ENCODE data around the gene CACNA2D3.

The CACNA2D3 gene

DNA sequence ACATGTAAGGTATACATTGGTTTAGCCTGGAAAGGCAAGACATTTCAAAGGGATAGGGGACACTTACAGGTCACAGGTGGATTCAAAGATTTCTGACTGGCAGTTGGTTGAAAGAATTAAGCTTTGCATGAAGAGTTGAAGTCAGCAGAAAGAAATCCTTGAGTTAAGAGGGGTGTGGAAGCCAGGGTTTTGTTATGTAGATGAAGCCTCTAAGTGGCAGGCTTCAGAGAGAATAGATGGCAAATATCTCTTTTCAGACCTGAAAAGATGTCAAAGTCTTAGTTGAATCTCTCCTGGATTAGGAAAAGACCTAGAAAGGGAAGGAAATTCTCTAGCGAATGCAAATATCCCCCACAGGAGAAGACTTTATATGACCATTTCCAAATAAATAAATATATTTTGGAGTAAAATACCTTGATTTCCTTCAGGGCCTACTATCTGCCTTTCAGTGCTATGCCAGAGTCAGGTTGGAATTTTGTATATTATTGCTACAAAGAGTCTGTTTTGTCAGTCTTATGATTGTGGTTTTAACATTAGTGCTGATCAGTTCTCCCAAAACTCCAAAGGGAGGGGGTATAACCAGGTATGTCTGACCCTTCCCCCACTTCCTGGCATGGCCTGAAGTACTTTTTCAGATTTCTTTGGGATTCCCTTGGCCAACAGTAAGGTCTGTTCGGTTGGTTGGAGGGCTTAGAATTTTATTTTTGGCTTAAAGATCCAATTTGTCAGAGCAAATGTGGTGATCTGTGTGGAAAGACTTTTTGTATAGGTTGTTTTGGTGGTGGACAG, 519.1 kb downstream of the CACNA2D3 start:
- FAIRE-seq = no peak

DNA sequence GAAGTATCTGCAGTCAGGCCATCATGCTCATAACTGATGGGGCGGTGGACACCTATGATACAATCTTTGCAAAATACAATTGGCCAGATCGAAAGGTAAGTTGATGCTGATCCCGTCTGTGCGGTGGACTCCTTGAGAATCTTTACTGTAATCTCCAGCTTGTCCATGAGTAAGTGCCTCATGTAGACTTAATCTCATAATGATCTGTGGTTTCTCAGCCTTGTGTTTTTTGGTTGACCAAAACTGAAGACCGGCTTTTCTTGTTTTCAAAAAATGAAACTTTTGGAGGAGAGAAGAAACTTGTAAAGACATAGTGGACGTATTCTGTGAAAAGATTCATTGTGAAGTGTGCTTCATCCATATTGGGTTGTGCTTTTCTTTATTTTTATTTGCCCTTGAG, 519.8 kb downstream of the CACNA2D3 start:
- FAIRE-seq = no peak

DNA sequence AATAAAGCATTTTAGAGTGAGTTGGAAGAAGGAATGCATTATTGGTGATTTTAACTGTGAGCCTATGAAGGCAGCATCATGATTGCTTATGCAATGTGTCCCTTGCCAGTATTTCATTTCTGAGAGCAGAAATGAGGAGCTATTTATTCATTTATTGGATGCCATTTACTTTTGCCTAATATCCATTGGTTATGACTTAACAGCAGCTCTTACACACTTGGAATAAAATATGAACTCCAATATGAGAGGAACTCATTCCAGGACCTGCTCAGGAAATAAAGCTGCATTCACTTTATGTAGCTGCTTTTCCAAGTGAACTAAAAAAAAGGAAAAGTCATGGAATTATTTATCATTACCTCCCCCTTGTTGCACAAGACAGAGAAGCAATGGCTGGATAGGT, 525.4 kb downstream of the CACNA2D3 start:
- no peak for FAIRE-seq

DNA sequence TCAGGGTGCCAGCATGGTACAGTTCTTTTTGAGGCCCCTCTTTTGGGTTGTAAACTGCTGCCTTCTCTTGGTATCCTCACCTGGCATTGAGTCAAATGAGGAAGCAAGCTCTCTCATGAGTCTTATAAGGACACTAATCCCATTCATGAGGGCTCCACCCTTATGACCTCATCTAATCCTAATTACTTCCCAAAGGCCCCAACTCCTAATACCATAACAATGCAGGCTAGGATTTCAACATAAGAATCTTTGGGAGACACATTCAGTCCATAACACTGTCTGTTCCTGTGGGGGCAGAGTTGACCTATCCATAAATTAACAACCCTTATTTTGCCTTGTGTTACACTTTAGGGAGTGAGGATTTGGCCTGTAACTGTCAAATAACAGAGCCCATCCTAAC, 527.2 kb downstream of the CACNA2D3 start:
- FAIRE-seq = no peak

DNA sequence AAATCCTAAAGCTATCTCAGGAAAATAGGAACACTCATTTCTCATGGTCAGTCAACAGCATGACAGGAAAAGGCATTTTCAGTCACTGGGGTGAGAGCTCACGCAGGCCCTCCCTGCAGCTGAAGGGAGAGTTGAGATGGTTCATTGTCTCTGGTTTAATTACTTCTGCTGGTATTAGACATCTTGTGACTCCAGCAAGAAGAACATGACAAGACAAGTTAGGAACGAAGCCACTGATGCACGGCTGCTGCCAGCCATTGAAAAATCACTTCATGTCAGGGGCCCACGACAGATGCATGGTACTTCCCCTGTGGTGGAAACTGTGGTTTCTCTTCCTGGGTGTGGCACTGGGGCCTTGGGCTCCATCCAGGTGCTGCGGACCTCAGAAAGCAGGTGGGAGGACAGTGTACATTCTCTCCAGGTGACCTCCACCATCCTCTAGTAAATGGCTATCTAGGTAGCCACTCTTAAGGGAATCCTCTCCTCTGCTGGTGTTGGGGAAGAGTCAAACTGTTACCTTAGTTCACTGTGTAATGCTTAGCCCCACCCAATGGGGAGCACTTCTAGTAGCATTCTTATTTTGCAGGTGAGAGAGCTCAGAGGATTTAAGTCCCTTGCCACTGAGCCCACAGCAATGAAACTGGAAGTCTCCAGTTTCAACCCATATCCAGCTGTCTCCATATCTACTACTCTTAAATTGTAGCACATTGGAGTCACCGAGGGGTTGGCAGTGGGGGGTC, 531.3 kb downstream of the CACNA2D3 start:
- FAIRE-seq = no peak

DNA sequence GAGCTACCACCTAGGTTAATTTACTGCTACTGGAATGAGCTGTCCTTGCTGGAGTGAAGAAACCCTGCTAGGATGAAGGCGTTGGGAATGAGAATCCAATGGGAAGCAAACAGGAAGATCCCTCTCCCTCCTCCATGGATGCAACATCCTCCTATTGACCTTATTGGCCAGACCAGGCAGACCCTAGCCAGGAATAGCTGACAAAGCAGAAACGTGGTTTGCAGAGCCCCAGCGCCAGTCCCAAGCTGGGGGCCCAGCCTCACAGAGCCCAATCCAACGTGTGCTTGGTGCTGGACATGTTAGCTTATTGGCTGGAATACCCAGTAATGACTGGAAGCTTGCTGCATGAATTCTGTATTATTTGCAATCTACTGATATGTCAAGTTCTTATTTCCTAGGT, 532.4 kb downstream of the CACNA2D3 start:
- no peak for FAIRE-seq

DNA sequence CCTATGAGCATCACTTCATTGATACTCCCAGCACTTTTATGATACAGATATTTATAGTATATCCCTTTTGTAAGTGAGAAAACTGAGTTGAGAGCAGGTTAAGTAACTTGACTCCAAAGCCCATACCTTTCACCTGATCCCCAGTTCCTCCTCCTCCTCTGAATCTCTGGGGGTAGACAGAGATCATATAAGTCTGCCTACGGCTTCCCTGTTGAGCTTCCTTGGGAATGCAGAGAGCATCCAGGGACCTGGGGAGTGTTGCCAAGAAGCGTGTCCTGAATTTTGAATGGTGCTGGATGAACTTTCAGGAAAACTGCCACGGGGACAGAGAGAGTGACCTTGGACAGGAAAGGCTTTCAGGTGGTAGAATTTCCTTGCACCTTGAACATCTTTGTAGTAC, 537.0 kb downstream of the CACNA2D3 start:
- no peak for FAIRE-seq

DNA sequence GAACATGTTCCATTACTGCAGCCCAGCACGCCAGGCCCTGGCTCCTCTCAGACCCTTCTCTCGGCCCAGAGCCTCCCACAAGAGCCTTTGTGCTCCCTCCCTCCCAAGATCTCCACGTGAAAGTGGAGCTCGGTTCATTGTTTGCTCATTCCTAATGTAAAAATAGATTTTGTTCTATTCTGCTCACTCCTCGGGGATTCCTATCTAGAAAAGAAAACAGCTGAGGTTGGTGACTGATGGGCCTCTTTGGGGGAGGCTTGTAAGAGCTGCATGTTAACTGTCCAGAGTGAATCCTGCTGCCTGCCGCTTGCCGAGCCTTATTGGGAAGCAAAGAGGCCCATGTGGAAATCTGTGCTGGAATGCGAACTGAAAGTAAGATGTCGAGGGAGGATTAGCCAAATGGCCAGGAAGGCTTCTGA, 538.4 kb downstream of the CACNA2D3 start:
- FAIRE-seq = no peak

DNA sequence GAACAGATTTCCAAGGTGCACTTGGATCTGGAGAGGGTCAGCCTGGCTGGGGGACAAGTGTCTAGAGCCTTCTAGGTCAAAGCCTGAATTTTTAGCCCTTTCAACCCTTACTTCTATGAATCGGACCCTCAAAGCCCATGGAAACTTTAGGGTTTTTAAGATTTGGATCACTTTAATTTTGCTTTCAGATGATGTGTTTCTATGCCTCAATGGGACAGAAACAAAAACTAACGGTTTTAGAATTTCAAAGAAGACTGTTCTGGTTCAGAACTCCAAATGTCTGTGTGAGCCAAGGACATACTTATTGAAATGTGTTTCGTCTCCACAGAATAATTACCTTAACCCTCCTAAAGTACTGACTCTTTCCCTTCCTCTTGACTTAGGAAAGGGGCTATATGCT, 538.8 kb downstream of the CACNA2D3 start:
- no peak for FAIRE-seq

DNA sequence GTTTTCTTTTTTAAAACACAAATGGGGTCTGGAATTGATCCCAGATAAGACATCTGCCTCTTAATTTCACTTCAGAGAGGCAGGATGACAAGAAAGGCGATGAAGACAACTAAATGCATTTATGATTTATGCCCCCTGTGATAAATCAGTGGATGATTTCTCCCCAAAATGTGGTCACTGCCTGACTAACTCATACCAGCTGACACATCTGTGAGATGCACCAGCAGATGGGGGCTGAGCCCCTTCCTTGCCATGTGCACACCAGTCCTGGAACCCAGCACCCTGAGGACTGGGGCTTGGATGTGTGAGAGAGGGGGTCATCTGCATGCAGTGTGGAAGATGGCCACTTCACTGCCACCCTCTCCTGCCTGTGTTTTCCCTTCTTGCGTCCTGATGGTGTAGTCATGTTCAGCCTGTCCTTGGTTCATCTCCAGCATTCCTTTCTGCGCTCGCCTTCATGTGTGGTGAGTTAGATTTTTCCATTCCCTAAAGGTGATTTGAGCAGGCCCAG, 541.2 kb downstream of the CACNA2D3 start:
- FAIRE-seq = no peak

DNA sequence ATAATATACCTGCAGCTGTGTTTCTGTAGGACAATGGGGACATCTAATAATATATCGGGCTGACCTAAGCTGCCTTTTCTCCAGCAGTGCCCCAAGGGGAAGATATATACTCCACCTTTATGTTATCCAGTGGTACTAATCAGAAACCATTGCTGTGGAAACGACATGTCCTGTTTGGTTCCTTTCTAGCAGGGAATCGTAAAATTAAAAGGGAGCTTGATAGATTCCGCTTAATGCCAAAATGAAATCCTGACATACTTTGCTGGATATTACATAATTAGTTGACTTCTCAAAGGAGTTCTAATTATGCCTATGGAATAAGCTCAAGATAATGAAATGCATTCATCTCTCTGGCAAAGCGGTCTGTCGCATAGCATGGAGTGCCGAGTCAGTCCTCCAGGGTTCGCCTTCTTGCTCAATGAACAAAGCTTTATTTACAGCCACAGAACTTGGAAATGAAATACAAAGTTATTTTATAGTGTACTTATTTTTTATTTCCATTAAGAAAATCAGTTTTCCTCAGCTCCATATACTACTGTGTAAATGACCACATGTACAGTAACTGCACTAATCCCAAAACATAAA, 542.8 kb downstream of the CACNA2D3 start:
- FAIRE-seq = no peak

DNA sequence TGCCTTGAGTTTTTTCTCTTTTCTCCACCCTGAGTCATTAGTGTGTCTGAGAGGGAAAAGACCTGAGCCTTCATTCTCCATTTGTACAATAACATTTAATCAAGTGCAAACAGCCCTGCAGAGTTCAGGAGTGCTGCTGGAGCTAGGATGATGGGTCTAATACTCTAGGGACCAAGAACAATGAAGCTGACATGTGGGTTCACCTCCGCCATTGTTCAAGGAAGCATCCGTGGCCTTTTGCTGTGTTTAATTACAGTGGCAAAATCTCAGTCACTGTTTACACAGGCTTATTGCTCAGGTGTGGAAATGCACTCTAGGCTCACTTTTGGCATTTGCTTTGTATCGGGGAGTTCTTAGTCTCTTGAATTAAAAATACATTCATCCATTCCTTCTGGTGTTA, 545.9 kb downstream of the CACNA2D3 start:
- no peak for FAIRE-seq

DNA sequence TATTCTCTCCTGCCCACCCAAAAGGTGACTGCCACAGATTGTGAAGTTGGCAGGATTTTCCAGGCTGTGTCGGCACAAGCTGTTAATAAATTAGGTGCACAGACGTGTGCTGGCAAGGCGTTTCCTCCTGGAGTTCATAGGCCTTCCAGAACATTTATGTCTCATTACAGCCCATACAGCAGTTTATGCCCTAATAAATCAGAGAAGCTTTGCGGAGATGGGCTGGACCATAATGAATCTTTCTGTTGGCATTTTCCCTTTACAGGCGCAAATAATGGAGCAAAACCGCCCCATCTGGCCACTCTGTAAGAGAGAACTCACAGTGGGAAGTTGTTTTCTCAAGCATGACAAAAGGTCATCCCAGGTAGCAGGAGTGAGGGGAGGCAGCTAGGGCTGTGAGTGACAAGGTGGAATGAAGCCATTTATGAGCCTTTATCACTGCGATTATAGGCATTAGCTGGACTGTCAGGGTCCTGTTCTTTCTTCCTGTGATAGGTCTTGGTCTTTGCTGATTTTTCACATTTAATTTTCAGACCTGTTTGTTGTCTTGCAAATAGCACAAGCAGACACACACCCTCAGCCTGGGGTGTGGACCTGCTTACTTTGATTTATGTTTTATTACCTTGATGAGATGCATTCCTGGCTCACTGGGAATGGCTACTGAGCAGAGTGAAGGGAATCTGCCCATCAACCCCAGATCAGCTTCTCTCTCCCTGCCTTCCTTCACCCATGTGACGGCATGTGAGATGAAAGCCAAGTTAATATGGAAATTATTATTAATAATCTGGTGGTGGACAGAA, 548.0 kb downstream of the CACNA2D3 start:
- no peak for FAIRE-seq

DNA sequence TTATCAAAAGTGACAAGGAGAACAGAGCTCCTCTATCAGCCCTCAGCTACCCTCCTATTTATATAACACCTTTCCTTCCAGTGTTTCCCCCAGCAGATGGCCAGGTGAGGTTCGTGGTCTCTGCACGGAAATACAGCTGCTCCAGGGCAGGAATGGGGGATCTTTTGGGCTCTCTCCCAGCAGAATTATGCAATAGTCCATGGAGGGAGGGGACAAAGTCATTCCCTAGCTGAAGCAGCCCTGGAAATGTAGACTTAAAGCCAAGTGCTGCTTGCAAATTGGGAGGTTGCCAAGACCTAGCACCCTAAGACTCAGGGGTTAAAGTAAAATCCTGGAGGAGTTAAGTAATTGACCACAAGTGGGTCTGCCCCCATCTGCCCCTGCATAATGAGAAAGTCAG, 549.2 kb downstream of the CACNA2D3 start:
- FAIRE-seq = no peak

DNA sequence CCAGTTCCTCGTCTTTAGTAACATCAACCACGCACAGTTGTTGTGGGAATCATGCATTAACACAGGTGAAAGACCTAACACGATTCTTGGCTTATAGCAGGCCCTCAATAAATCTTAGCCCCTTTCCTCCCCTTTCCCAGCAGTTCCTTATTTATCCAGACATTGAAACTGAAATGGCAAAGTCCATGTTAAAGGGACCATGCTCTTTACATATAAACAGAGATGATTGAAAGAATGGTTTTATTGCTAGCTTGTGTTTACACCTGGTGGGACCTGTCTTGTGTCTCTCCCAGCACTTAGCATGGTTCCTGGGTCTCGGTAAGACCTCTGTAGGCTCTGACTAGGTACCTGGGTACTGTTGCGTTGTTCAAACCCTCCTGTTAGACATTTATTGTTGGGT, 553.7 kb downstream of the CACNA2D3 start:
- no peak for FAIRE-seq

DNA sequence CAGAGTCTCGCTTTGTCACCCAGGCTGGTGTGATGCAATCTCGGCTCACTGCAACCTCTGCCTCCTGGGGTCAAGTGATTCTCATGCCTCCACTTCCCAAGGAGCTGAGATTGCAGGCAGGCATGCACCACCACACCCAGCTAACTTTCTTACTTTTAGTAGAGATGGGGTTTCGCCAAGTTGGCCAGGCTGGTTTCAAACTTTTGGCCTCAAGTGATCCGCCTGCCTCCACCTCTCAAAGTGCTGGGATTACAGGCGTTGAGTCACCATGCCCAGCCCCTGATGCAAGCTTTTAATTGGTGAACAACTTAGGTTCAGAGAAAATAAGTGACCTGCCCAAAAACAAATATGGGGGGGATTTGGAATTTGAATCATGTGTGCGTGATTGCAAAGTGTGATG, 559.4 kb downstream of the CACNA2D3 start:
- no peak for FAIRE-seq

DNA sequence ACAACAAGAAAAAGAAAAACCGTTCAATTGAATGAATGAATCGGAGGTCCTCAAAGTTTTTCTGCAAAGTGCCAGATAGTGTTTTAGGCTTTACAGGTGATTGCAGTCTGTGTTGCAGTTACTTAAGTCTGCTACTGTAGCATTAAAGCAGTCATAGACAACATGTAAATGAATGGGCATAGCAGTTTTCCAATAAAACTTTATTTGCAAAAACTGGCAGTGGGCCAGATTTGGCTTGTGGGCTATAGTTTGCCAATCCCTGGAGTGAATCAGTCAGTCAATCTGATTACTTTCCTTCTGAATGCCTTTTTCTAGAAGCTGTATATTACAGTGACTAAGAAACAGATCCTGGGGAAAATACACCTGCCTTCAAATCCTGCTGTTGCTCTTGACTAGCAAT, 562.9 kb downstream of the CACNA2D3 start:
- FAIRE-seq = no peak

DNA sequence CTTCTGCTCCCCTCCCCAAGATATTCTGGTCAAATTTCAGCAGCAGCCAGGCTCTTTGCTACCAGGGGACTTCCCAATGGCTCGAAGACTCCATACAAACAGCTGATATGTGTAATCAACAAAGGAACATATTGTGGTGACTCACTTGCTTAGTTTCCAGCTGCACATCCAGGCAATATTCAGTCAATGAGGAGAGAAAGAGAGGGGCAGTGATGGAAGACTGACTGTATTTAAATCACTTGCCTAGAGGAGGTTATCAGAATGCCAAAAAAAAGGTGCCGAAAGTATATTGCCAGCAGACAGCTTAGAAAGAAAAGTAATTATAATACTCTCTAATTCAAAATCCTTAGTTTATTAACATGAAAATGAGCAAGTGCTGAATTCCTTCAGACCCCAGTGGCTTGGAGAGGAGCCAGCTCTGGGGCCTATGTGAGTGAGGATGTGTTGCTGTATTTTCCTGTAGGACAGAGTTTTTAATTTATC, 569.0 kb downstream of the CACNA2D3 start:
- no peak for FAIRE-seq

DNA sequence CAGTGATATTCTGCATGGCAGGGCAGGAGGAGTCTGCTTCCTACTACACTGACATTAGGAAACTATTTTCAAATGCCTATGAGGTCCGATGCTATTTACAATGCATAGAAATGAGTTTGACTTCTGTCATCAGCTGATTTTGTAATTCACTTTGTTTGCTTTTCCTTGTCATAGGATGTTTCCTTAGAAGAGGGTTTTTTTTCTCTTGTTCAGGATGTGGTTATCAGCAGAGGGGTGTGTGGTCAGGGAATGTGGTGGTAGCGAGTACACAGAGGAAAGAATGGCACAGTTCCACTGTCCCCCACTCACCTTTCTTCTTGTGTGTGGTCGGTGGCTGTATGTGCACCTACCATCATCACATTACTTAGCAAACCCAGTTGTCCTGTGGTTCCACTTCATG, 574.0 kb downstream of the CACNA2D3 start:
- FAIRE-seq = no peak

DNA sequence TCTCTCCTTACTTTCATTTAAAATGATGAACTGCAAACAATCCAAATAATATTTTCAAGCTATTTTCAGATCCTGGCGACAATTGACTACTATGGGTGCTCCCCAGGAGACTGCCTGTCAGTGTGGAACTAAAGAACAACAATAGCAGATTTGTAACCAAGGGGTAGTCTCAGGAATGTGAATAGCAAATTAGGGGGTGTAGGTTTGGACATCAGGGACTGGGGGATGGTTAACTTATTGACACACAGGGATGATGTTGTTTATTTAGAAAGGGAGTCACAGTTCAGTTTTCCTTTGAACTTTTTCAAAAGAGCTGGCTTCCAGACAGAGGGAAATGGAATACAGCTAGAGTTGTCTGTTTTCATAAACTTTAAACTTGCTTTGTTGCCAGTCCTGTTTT, 575.7 kb downstream of the CACNA2D3 start:
- FAIRE-seq = no peak

DNA sequence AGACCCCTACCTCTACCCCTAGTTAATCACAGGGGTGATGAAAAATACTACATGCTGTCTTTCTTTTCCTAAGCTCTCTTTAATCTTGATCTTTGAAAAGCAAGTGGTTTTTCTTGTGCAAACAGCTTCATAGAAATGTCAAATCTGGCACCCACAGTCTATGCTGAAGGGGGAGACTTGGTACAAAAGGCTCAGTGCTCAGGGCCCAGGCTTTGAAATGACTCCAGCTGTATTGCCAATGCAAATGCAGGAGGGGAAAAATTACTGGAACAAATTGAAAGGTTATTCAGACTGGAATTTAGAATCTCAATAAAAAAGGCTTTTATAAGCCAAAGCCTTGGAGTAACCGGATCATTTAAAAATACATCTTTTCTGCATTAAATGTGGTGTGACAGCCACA, 581.6 kb downstream of the CACNA2D3 start:
- FAIRE-seq = no peak

DNA sequence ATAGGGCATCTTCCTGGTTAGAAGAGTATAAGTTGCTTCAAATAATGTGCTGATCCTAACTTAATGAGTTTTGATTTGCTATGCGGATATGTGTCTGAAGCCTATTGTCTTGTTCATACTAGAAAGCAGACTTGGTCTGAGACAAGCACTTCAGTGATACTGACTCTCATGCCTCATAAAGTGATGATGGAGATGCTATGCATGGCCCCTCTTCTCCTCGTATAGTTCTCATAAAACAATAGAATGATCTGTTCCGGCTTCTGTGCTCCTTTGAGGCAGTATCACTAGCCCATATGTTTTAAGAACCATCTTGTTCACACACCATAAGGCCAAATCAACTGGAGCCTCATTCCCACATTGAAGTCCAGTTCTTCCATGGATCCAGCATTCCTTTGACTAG, 583.4 kb downstream of the CACNA2D3 start:
- FAIRE-seq = no peak

DNA sequence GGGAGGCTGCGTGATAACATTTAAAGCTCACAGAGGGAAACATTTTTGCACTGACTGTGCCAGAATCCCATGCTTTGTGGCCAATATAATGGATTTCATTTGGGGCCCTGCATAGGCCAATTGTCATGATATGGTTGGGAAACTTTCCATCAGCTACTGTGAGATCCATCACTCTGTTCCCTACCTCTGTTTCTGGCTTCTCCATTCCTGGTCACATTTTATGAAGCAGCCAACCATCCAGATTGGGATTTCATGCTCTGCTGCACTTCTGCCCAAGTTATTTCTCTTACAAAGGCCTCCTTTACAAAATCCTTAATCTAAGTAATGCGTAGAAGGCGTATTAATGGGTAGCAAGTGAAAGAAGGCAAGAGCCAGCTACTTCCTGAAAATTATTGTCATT, 584.4 kb downstream of the CACNA2D3 start:
- no peak for FAIRE-seq

Data from G401.6 (cell line).